ENCODE results near the gene ADH4.

ADH4 gene

DNA sequence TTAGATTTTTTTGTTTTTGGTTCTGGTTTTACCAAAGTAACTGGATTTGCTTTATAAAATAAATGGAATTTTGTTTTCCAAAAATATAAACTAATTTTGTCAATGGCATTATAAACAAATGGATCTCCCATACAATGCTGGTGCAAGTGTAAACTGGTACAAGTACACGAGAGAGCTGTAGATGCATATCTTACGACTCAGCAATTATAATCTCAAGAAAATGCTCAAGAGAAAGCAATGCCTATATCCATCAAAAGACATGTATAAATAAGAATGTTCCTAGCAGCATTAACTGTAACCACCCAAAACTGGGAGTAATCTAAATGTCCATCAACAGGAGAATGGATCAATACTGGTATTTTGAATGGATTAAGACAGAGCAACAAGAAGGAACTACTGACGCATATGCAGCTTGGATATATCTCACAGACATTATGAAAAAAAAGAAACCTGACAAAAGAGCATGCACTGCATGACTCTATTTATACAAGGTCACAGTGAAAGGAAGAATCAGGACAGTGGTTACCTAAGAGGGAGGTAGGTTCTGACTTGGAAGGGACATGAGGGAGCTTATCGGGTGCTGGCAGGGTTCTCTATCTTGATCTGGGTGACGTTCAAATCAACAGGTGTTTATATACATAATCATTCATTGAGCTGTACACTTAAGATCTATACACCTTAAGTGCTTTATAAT is 65.0 kb downstream of the ADH4 start:
- DNase-seq = no peak

DNA sequence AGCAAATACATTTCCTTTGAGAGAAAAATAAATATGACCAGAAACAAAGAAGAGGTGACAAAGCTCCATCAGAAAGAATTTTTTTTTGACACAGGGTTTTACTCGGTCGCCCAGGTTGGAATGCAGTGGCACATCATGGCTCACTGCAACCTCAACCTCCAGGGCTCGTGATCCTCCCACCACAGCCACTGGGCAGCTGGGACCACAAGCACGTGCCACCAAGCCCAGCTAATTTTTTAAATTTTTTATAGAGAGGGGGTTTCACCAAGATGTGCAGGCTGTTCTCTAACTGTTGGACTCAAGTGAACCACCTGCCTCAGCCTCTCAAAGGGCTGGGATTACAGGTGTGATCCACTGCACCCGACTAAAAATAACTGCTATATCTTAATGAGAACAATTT is 65.8 kb downstream of the ADH4 start:
- DNase-seq = no peak

DNA sequence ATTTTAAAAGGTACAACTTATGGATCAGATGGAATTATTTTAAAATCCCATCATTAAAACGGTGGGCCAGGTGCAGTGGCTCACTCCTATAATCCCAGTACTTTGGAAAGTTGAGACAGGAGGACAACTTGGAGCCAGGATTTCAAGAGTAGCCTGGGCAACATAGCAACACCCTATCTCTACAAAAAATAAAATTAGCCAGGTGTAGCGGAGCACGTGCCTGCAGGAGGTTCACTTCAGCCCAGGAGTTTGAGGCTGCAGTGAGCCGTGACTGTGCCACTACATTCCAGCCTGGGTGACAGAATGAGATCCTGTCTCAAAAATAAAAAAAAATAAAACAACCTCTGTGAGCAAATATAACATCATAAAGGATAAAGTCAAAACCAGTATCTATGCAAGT is 66.9 kb downstream of the ADH4 start:
- no peak for DNase-seq

DNA sequence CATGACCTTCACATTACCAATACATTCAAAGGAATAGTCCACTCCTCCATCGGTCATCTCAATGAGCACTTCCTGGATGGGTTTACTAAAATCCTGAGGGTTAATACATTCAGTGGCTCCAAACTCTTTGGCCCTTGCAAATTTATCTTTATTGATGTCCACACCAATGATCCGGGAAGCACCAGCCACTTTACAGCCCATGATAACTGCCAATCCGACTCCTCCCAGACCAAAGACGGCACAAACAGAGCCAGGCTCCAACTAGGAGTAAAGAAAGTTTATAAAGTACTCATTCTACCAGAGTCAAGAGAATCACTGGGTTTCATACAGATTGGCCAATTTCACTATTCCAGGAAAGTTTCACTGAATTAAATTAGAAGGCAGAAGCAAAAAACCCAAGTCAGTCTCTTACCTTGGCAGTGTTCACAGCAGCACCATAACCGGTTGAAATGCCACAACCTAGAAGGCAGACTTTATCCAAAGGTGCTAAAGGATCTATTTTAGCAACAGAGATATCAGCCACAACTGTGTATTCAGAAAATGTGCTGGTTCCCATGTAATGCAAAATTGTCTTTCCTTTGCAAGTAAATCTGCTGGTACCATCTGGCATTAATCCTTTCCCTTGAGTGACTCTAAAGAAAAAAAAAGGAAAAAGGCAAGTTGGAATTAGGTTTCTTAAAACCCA is 67.7 kb downstream of the ADH4 start:
- DNase-seq = no peak

DNA sequence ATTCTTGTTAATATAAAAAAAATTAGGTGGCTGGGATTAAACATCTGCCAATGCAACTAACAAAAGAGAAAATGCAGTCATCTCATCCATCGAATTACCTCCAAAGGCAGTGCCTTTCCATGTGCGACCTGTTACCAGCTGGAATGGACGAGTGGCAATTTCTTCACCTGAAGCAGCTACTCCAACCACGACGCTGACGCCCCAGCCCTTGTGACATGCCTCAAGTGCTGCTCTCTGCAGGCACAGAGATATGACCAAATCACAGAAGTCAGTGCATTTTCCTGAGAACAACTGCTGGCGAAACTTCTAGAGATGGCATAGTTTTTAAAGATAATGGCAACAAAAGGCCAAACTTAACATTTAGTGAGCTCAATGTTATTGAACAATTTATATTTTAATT is 69.3 kb downstream of the ADH4 start:
- DNase-seq = no peak

All from NCI-H524 treated with DMSO at 0.1 percent for 48 hours (cell line).